T follicular helper cell (primary cell): ENCODE measurements around the gene SRSF12.

Source experiments
- DNase-seq: peaks from one replicate; pipeline ENCODE4 v3.0.0-alpha.2; 2020; ENCODE audit warnings: low read depth
- total RNA-seq, 2 experiments: gene quantifications; one replicate each; lab custom pipeline; 2026; lab: John Stamatoyannopoulos, UW

Gene SRSF12
- total RNA-seq: 0.06 to 1.7 reads per million in 2 experiments

GRCh38 chr6:89117211-89118108 is at the start of gene SRSF12:
Gene SRSF12, minus strand, starts transcription at chr6:89118071. Its CDS starts 184 bp downstream, at chr6:89117887.
- peak; percentile 17 for DNase-seq

GRCh38 chr6:89162047-89162371 is 44.1 kb upstream of the SRSF12 start:
- DNase-seq: no peak

- DNase-seq: no peak
Measured at GRCh38 chr6:89161326-89162046, 43.6 kb upstream of the SRSF12 start.

- no peak for DNase-seq
Measured at GRCh38 chr6:89160331-89161092, 42.6 kb upstream of the SRSF12 start.

GRCh38 chr6:89154131-89154530 is 36.3 kb upstream of the SRSF12 start:
- no peak for DNase-seq

GRCh38 chr6:89148016-89148750 is 30.3 kb upstream of the SRSF12 start:
- no peak for DNase-seq

GRCh38 chr6:89146718-89147700 is 29.1 kb upstream of the SRSF12 start:
- DNase-seq: no peak

- DNase-seq: peak; percentile 32
Measured at GRCh38 chr6:89145956-89146717, 28.3 kb upstream of the SRSF12 start, which contains the start of gene PM20D2. Gene PM20D2, plus strand, starts transcription at chr6:89146055. Its CDS starts 90 bp downstream, at chr6:89146145.

- peak; percentile 5 for DNase-seq
Measured at GRCh38 chr6:89145091-89145955, 27.5 kb upstream of the SRSF12 start.

- DNase-seq: no peak
Measured at GRCh38 chr6:89144354-89144906, 26.6 kb upstream of the SRSF12 start.

- no peak for DNase-seq
Measured at GRCh38 chr6:89140347-89141156, 22.7 kb upstream of the SRSF12 start.

GRCh38 chr6:89139509-89140346 is 21.9 kb upstream of the SRSF12 start:
- no peak for DNase-seq

- DNase-seq: no peak
Measured at GRCh38 chr6:89138173-89138572, 20.3 kb upstream of the SRSF12 start.

- DNase-seq: no peak
Measured at GRCh38 chr6:89134723-89135122, 16.9 kb upstream of the SRSF12 start.

- no peak for DNase-seq
Measured at GRCh38 chr6:89133981-89134380, 16.1 kb upstream of the SRSF12 start.

- DNase-seq: no peak
Measured at GRCh38 chr6:89132057-89132456, 14.2 kb upstream of the SRSF12 start.
